ENCODE measurements around the gene RILP. TPM values are rescaled to one million over a fixed set of nuclear protein-coding genes. Genes with fewer than 3 reads are reported as not detected.

The RILP gene
- total RNA-seq, 1 experiment from 2014 or later, result 2.1 TPM

GRCh38 chr17:1605681-1606351 is 43.9 kb downstream of the RILP start:
- DNase-seq (ENCODE audit: extremely low read depth, low read depth), result no peak

- no peak for DNase-seq (ENCODE audit: extremely low read depth, low read depth)
Observed at GRCh38 chr17:1604831-1605528, 44.7 kb downstream of the RILP start.

DNA sequence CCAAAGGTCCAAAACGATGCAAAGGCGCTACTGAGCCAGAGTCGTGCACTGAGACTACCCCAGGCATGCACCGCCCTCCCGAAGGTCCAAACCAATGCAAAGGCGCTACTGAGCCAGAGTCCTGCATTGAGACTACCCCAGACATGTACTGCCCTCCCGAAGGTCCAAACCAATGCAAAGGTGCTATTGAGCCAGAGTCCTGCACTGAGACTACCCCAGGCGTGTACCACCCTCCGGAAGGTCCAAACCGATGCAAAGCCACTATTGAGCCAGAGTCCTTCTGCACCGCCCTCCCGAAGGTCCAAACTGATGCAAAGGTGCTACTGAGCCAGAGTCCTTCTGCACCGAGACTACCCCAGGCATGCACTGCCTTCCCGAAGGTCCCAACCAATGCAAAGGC is 48.1 kb downstream of the RILP start:
- no peak for DNase-seq (ENCODE audit: extremely low read depth, low read depth)

DNA sequence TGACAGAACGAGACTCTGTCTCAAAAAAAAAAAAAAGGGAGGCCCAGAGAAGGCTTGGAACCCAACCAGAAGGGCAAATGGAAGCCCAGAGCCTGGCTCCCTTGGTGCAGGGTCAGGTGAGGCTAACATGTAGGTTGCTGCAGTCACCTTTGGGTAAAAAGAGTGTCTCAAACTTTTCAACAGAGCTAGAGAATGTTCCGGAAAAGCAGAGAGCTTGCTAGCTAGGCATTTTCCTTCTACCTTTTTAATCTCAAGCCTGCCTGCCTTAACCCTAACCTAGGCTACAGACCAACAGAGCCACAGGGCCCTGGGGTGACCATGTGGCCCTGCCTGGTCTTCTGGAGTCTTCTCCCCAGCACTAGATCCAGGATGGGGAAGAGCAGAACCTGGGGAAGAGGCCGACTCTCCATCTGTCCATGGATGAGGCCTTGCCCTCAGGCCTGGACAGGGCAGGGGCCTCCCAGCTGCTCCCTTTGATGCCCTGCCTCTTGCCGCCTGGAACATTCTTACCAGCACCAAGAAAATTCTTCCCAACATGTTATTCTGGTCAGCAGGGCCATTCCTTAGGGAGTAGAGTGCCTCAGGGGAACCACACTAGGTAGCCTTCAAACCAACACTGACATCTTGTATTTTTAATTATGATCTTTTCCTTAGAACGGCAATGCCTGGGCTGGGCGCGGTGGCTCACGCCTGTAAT is 51.1 kb downstream of the RILP start:
- no peak for DNase-seq (ENCODE audit: extremely low read depth, low read depth)

- no peak for DNase-seq (ENCODE audit: extremely low read depth, low read depth)
Observed at GRCh38 chr17:1597861-1598342, 51.8 kb downstream of the RILP start.

Small RNAs within 50 kb of the gene (small RNA-seq; reads per million reads assigned to genes)
- 0 to 0.06 reads per million in 2 experiments for gene RN7SL105P

Other genes with a start within 250 kb of the RILP start
- 417 and 518 TPM in 2 replicates for gene YWHAE, start 249.6 kb downstream of the RILP start, total RNA-seq (2014; rRNA removed; shearing (Covaris generic))
- 73.2 and 74.7 TPM in 2 replicates for gene CRK, start 193.6 kb downstream of the RILP start, total RNA-seq (2014; rRNA removed; shearing (Covaris generic))
- 76.2 and 78.8 TPM in 2 replicates for gene MYO1C, start 157.2 kb downstream of the RILP start, total RNA-seq (2014; rRNA removed; shearing (Covaris generic))
- 20.0 and 35.9 TPM in 2 replicates for gene INPP5K, start 133.3 kb downstream of the RILP start, total RNA-seq (2014; rRNA removed; shearing (Covaris generic))
- gene PITPNA, start 87.1 kb downstream of the RILP start, total RNA-seq (2014; rRNA removed; shearing (Covaris generic)), result 26.6 and 28.4 TPM in 2 replicates
- gene SLC43A2, start 21.0 kb downstream of the RILP start, total RNA-seq (2014; rRNA removed; shearing (Covaris generic)), result 0.92 and 1.3 TPM in 2 replicates
- gene SCARF1, start 4.1 kb downstream of the RILP start, total RNA-seq (2014; rRNA removed; shearing (Covaris generic)), result 0.23 TPM in 1 of 2 replicates, not detected in the other
- 112 and 113 TPM in 2 replicates for gene PRPF8, start 35.0 kb upstream of the RILP start, total RNA-seq (2014; rRNA removed; shearing (Covaris generic))
- gene TLCD2, start 60.5 kb upstream of the RILP start, total RNA-seq (2014; rRNA removed; shearing (Covaris generic)), result 0.98 and 1.6 TPM in 2 replicates
- 12.2 and 12.6 TPM in 2 replicates for gene WDR81, start 74.8 kb upstream of the RILP start, total RNA-seq (2014; rRNA removed; shearing (Covaris generic))
- gene SERPINF2, start 93.0 kb upstream of the RILP start, total RNA-seq (2014; rRNA removed; shearing (Covaris generic)), result 0.09 TPM in 1 of 2 replicates, not detected in the other
- gene SERPINF1, start 112.2 kb upstream of the RILP start, total RNA-seq (2014; rRNA removed; shearing (Covaris generic)), result not detected in 2 replicates
- 5.3 and 6.5 TPM in 2 replicates for gene SMYD4, start 180.0 kb upstream of the RILP start, total RNA-seq (2014; rRNA removed; shearing (Covaris generic))
- gene RPA1, start 180.1 kb upstream of the RILP start, total RNA-seq (2014; rRNA removed; shearing (Covaris generic)), result 11.3 and 19.3 TPM in 2 replicates